GM12875 (cell line): ENCODE results near the gene ZP1.

Experiments used
- H3K4me3 ChIP-seq: one replicate; pipeline ENCODE4 v1.5.1; 2011; ENCODE audit warnings: low read depth, low read length, control low read depth
- CTCF ChIP-seq: IDR thresholded peaks from 2 replicates; pipeline ENCODE4 v1.5.1; 2011; ENCODE audit warnings: low read depth, mild to moderate bottlenecking, control low read depth, inconsistent platforms, low read length, moderate library complexity, borderline replicate concordance; ENCODE audit not compliant: insufficient read depth

The ZP1 gene

GRCh38 chr11:60913793-60914632, 46.7 kb downstream of the ZP1 start, which contains the start of gene TMEM109:
TMEM109 (plus strand) TSS chr11:60914158; CDS start chr11:60919694, 5,536 bp downstream.
- TF ChIP-seq CTCF, result no peak

DNA sequence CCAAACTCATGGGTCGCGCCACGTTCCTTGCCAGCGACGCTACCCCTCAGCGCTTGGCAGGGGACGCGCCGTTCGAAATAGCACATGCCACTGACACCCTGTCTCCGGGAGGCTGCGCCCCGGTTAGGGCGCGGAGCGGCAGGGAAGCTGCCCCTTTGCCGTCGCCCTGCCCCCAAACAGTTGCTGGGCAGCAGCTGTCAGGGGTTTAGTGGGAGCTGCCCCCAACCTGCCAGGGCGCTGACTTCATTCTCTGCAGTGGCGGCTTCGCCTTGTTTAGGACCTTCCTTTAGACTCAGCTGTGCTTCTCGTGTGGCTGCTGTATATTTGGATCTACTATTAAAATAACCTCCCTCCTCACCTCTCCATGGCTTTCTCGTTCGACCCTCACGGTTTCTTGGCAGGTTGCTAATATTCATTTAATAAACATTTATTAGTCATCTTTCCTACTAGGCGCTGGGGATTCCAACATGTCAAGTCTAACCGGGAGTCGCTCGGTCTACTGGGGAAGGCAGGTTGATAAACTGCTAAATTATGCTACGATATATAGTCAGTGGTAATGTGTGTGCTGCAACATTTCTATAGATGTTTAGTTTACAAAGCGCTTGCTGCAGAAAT, 47.4 kb downstream of the ZP1 start:
- peak overlapping the region; percentile 93 for H3K4me3 ChIP-seq
- no peak for TF ChIP-seq CTCF

More at GRCh38 chr11:60913793-60914632, 46.7 kb downstream of the ZP1 start, which contains the start of gene TMEM109:
- H3K4me3 ChIP-seq, result peak within 1 kb of the TSS; percentile 93

- TF ChIP-seq CTCF, result peak; percentile 41; the same call in 1 of the 2 replicates
- H3K4me3 ChIP-seq, result peak overlapping the region; percentile 93
These were observed 48.0 kb downstream of the ZP1 start for GRCh38 chr11:60915248-60915914.

GRCh38 chr11:60916669-60917206, 49.4 kb downstream of the ZP1 start:
- no peak overlapping the region for H3K4me3 ChIP-seq
- TF ChIP-seq CTCF, result no peak

DNA sequence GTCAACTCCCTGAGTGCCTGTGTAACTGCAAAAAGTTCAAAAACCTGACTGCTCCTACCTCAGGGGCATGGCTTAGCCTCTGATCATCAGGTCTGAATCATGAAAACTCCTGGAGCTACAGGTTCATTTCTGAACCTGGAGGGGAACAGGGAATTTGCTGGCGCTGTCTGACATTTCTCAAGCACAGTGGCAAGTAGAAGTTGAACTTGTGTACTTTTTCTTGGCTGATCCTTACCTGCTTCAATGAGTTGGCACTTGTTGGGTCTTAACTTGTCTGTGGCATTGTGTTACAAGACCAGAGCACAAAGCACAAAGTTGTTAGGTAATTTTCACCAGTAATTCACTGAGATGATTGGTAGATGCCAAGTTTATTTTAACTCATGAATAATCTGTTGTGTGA, 49.9 kb downstream of the ZP1 start:
- TF ChIP-seq CTCF, result no peak
- no peak overlapping the region for H3K4me3 ChIP-seq

- no peak for TF ChIP-seq CTCF
- no peak overlapping the region for H3K4me3 ChIP-seq
These were observed 51.1 kb downstream of the ZP1 start for GRCh38 chr11:60918251-60918938.
